Glomerular visceral epithelial cell (primary cell): ENCODE data around the gene ZNF616.
"Not testable (repeated sequence)": the region's sequence is repeated elsewhere in the genome, so short reads cannot be mapped to it uniquely, and the experiment has no call there.

ENCODE experiments used
- DNase-seq: peaks from one replicate; pipeline ENCODE4 v3.0.0-alpha.2; 2016; ENCODE audit errors: extremely low spot score

ZNF616 gene

GRCh38 chr19:52110780-52111179 lies 29.0 kb downstream of the ZNF616 start:
- no peak for DNase-seq

- DNase-seq = no peak
Observed at GRCh38 chr19:52102782-52103181, 37.0 kb downstream of the ZNF616 start.

- no peak for DNase-seq
Observed at GRCh38 chr19:52101866-52102562, 37.7 kb downstream of the ZNF616 start.

- no peak for DNase-seq
Observed at GRCh38 chr19:52099497-52100138, 40.1 kb downstream of the ZNF616 start.

GRCh38 chr19:52096416-52096815 lies 43.3 kb downstream of the ZNF616 start:
- not testable (repeated sequence) for DNase-seq

GRCh38 chr19:52095172-52096014 lies 44.3 kb downstream of the ZNF616 start, which contains the start of gene ZNF841:
TSS of gene ZNF841 (minus strand) at chr19:52095765. CDS start at chr19:52084801, 10,964 bp downstream.
- DNase-seq = peak; percentile 88

- DNase-seq = peak; percentile 3
Observed at GRCh38 chr19:52094526-52095130, 45.1 kb downstream of the ZNF616 start.

- DNase-seq = no peak
Observed at GRCh38 chr19:52086481-52086880, 53.3 kb downstream of the ZNF616 start.

GRCh38 chr19:52070496-52070895 lies 69.2 kb downstream of the ZNF616 start:
- DNase-seq = no peak

- no peak for DNase-seq
Observed at GRCh38 chr19:52069653-52070052, 70.1 kb downstream of the ZNF616 start.

GRCh38 chr19:52066258-52066863 lies 73.4 kb downstream of the ZNF616 start:
- no peak for DNase-seq

- DNase-seq = no peak
Observed at GRCh38 chr19:52065399-52065798, 74.3 kb downstream of the ZNF616 start.
